Spinal cord (tissue), 10 donors: ENCODE measurements around the gene BRS3. TPM values are rescaled to one million over a fixed set of nuclear protein-coding genes. Genes with fewer than 3 reads are reported as not detected.
A peak's percentile ranks its signal among the peaks of the same experiment; 100 is the strongest.

Source experiments
- DNase-seq, 6 donors: peaks; one replicate each; pipeline versions ENCODE4 v3.0.0 to v3.0.0-alpha.2; 2013 to 2015; ENCODE audit warnings: low spot score in 6 of 6, low read depth in 4 of 6
- H3K27ac ChIP-seq: one replicate; pipeline ENCODE4 v1.5.1; 2013; ENCODE audit warnings: low read depth, low read length, control low read depth
- H3K27me3 ChIP-seq: one replicate; pipeline ENCODE4 v1.6.1; 2013; ENCODE audit warnings: low read length; ENCODE audit not compliant: control insufficient read depth, insufficient read depth
- H3K36me3 ChIP-seq: one replicate; pipeline ENCODE4 v1.6.1; 2013; ENCODE audit warnings: low read length; ENCODE audit not compliant: control insufficient read depth, insufficient read depth
- H3K4me1 ChIP-seq: one replicate; pipeline ENCODE4 v1.6.1; 2013; ENCODE audit warnings: low read length; ENCODE audit not compliant: control insufficient read depth, insufficient read depth
- H3K4me3 ChIP-seq: one replicate; pipeline ENCODE4 v1.5.1; 2013; ENCODE audit warnings: low read depth, low read length, control low read depth
- H3K9me3 ChIP-seq: one replicate; pipeline ENCODE4 v1.6.1; 2013; ENCODE audit warnings: low read length; ENCODE audit not compliant: control insufficient read depth, insufficient read depth
- WGBS: methylation state at CpG from one replicate; pipeline ENCODE4 v1.1.5; 2013; ENCODE audit warnings: missing lambda C conversion rate; ENCODE audit not compliant: insufficient coverage; 5-methylcytosine and 5-hydroxymethylcytosine counted together
- polyA plus RNA-seq, 2 donors: library from polyadenylated mRNA; unstranded; fragments of 120-200 nt; gene quantifications; one replicate each; pipeline ENCODE4 v1.2.1, GENCODE V29; 2013; ENCODE audit not compliant: insufficient read length in 2 of 2
- total RNA-seq, 2 donors: library from RNA; depleted of rRNA in 1 of 2; stranded (reverse); fragments of 120-200 nt in 1 of 2; fragments of >200 nt in 1 of 2; gene quantifications; one replicate each; pipeline versions ENCODE4 v1.2.3 to v1.2.4, GENCODE V29; 2013 to 2014
- donor health status: healthy.

Gene BRS3
- total and polyA plus RNA-seq, 4 donors = 0.11 to 0.51 (median 0.33) TPM

DNA sequence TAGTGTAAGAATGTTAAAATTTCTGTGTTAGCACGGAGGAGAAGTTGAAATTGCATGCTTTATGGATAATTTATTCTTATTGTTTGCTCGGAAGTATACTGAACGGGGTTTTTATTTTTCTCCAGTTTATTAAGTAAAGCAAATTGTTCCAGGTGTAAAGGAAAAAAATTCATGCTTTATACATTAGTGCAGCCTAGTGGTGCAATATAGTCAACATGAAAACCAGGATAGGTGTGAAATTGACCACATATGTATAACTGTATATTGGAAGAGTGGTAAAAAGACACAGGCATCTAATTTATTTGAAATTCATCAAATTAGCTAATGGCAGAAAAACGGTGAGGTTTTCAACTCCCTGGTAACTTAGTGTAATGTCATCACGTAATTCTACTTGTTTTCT lies 959 bp downstream of the BRS3 start:
- peak in 1 of 6 donors; percentile 58 for DNase-seq
- no peaks in the 10 kb centered on the region for H3K36me3 ChIP-seq
- no peaks in the 10 kb centered on the region for H3K9me3 ChIP-seq
- no peaks in the 10 kb centered on the region for H3K4me1 ChIP-seq
- 50% methylated on average over 3 of the region's 5 CpGs for WGBS
- peaks cover 14% of the 10 kb centered on the region for H3K27me3 ChIP-seq
- no peak overlapping the region for H3K4me3 ChIP-seq
- H3K27ac ChIP-seq = no peak overlapping the region

- Histone ChIP-seq H3K27ac (no peak overlapping the region), H3K9me3 (no peaks in the 10 kb centered on the region), H3K4me1 (peaks cover 3% of the 10 kb centered on the region), H3K27me3 (peaks cover 6% of the 10 kb centered on the region), H3K4me3 (no peak overlapping the region), H3K36me3 (no peaks in the 10 kb centered on the region)
- WGBS = 82% methylated on average over 2 of the region's 6 CpGs
- no peak for DNase-seq
Observed at GRCh38 chrX:136491832-136492231, 4.1 kb downstream of the BRS3 start.

GRCh38 chrX:136493011-136493410 lies 5.3 kb downstream of the BRS3 start:
- Histone ChIP-seq H3K4me3 (no peak overlapping the region), H3K4me1 (peaks cover 3% of the 10 kb centered on the region), H3K36me3 (no peaks in the 10 kb centered on the region), H3K27me3 (peaks cover 6% of the 10 kb centered on the region), H3K27ac (no peak overlapping the region), H3K9me3 (no peaks in the 10 kb centered on the region)
- DNase-seq = no peak
- no CpG with 5 or more reads among the region's 1 CpG for WGBS

DNA sequence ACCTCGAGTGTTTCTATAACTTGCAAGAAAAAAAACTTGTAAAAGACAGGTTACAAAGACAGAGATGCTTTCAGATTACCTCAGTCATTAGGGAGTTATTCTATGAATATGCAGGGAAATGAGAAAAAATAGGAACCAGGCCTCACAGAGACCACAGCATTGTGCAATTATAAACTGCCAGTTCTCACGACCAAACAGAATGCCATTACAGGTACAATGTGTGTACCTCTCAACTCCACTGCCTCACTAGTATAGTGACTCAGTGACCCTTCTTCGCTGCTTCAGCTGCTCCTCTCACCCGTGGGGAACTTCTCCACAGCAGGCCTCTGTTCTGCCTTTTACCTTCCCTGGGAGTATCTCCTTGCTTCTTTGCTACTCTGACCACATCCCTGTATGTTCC lies 7.3 kb downstream of the BRS3 start:
- WGBS = 63% methylated on average over 3 of the region's 4 CpGs
- no peak overlapping the region for H3K27ac ChIP-seq

DNA sequence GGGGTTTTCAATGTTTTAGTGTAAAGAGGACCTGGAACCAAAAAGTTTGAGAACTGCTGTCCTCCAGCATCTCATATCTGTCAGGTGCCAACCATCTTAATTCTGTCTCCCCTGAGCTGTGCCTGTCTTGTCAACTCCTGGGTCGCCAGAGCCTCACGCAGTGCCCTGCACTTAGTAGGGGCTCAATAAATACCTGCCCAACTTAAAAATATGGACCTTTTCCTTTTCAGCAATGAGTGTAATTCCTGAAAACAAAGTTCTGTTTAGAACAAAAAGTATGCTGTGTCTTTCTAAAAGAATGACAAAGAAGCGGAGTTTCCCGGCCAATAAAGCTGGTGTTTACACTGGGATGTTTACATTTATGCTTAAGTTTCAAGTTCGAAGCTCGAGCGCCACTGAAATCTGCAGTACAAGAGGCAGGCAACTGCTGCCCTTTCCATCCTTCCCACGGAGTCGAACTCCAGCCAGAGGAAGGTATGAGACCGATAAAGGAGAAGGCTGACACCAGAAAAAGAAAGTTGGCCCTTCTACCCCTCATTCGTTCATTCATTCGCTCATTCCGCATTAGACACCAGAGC lies 8.5 kb downstream of the BRS3 start:
- H3K9me3 ChIP-seq = no peaks in the 10 kb centered on the region
- no peak for DNase-seq
- H3K4me1 ChIP-seq = peaks cover 3% of the 10 kb centered on the region
- 43% methylated on average over 9 of the region's 13 CpGs for whole genome bisulfite sequencing
- peak overlapping the region; percentile 92 for H3K27ac ChIP-seq
- peaks cover 3% of the 10 kb centered on the region for H3K27me3 ChIP-seq
- no peaks in the 10 kb centered on the region for H3K36me3 ChIP-seq
- peak overlapping the region; percentile 61 for H3K4me3 ChIP-seq

More for the DNA sequence above, 7.3 kb downstream of the BRS3 start:
- H3K4me3 ChIP-seq = no peak overlapping the region
- H3K27me3 ChIP-seq = peaks cover 6% of the 10 kb centered on the region
- H3K9me3 ChIP-seq = no peaks in the 10 kb centered on the region
- no peaks in the 10 kb centered on the region for H3K36me3 ChIP-seq
- peaks cover 3% of the 10 kb centered on the region for H3K4me1 ChIP-seq
- no peak for DNase-seq

GRCh38 chrX:136496764-136497555 lies 9.2 kb downstream of the BRS3 start:
- 26% methylated on average over 103 of the region's 111 CpGs for WGBS
- DNase-seq = peak; percentile 57 to 94 (median 68)

DNA sequence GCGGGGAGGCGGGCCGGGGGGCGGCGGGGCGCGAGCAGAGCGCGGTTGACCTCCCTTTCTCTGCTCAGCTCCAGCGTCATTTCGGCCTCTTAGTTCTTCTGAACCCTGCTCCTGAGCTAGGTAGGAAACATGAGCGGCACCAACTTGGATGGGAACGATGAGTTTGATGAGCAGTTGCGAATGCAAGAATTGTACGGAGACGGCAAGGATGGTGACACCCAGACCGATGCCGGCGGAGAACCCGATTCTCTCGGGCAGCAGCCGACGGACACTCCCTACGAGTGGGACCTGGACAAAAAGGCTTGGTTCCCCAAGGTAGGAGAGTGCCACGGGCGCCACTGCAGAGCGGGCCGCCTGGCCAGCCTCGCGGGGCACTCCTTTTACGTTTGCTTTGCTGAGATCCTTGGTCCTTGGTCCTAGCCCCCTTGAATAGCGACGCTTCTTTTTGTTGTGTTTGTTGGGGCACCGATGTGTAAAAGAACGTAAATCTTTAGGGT lies 9.9 kb downstream of the BRS3 start, which contains the start of gene HTATSF1:
TSS of gene HTATSF1 (plus strand) at position 37 of the 497 bp plus-strand sequence. CDS start at position 130, 93 bp downstream.
- Histone ChIP-seq H3K27ac (peak within 1 kb of the TSS; percentile 92), H3K27me3 (no peaks in the 10 kb centered on the region), H3K9me3 (no peaks in the 10 kb centered on the region), H3K36me3 (no peaks in the 10 kb centered on the region), H3K4me1 (peaks cover 3% of the 10 kb centered on the region), H3K4me3 (peak within 1 kb of the TSS; percentile 68)
- peak in 1 of 6 donors; percentile 21 for DNase-seq
- WGBS = 35% methylated on average over 26 of the region's 35 CpGs

More at GRCh38 chrX:136496764-136497555, 9.2 kb downstream of the BRS3 start:
- H3K27me3 ChIP-seq = peaks cover 2% of the 10 kb centered on the region
- peak overlapping the region; percentile 68 for H3K4me3 ChIP-seq
- peak overlapping the region; percentile 92 for H3K27ac ChIP-seq
- H3K9me3 ChIP-seq = no peaks in the 10 kb centered on the region
- peaks cover 3% of the 10 kb centered on the region for H3K4me1 ChIP-seq
- no peaks in the 10 kb centered on the region for H3K36me3 ChIP-seq

- Histone ChIP-seq H3K36me3 (no peaks in the 10 kb centered on the region), H3K4me3 (no peak overlapping the region), H3K4me1 (no peaks in the 10 kb centered on the region), H3K27me3 (peaks cover 3% of the 10 kb centered on the region), H3K9me3 (no peaks in the 10 kb centered on the region), H3K27ac (no peak overlapping the region)
- no peak for DNase-seq
- 57% methylated on average over 3 of the region's 5 CpGs for WGBS
Observed at GRCh38 chrX:136519069-136519468, 31.3 kb downstream of the BRS3 start.

DNA sequence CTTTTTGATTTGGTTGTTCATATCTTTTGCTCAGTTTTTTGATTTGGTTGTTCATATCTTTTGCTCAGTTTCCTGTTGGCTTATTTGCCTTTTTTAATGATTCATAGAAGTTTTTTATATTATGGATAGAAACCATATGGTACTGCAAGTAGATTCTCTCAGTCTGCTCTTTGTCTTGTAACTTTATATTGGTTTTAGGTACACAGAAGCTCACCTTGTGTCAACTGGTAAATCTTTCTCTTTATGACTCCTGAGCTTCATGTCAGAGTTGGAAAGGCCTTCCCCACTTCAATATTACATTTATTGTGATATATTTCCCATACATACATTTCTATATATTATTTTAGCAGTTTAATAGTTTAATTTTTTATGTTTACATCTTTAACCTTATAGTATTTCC lies 36.0 kb downstream of the BRS3 start:
- Histone ChIP-seq H3K4me1 (no peaks in the 10 kb centered on the region), H3K9me3 (no peaks in the 10 kb centered on the region), H3K4me3 (no peak overlapping the region), H3K36me3 (no peaks in the 10 kb centered on the region), H3K27me3 (peaks cover 3% of the 10 kb centered on the region), H3K27ac (no peak overlapping the region)
- no peak for DNase-seq
